A549 treated with AZD2906 at 1 μM for 4 hours (cell line): ENCODE measurements around the gene KAT5. TPM values are rescaled to one million over a fixed set of nuclear protein-coding genes. Genes with fewer than 3 reads are reported as not detected.

ENCODE experiments used
- total RNA-seq: library from RNA; stranded (reverse); fragments of 200-300 nt; extraction: Qiagen RNA extraction; gene quantifications from 5 replicates; pipeline ENCODE4 v1.2.3, GENCODE V29; 2022

Gene KAT5
- 40.9 to 56.0 TPM (median 50.3 TPM) in 5 replicates for total RNA-seq

GRCh38 chr11:65711785-65712632 lies at the start of gene KAT5:
TSS of gene KAT5 (plus strand) at chr11:65712252. CDS start at chr11:65712268, 16 bp downstream.

GRCh38 chr11:65662799-65663638 lies 49.0 kb upstream of the KAT5 start, which contains the start of gene RELA:
TSS of gene RELA (minus strand) at chr11:65662916. CDS start at chr11:65662832, 84 bp downstream.

GRCh38 chr11:65720211-65720934 lies 8.3 kb downstream of the KAT5 start, which contains the start of gene RNASEH2C:
TSS of gene RNASEH2C (minus strand) at chr11:65720798. CDS start at chr11:65720758, 40 bp downstream.

Other genes with a start within 250 kb of the KAT5 start
- gene MALAT1, start 213.2 kb upstream of the KAT5 start, total RNA-seq = 42.9 to 87.3 TPM (median 59.9 TPM) in 5 replicates
- gene SCYL1, start 187.2 kb upstream of the KAT5 start, total RNA-seq = 47.8 to 62.4 TPM (median 58.2 TPM) in 5 replicates
- 89.3 to 122 TPM (median 106 TPM) in 5 replicates for gene LTBP3, start 153.9 kb upstream of the KAT5 start, total RNA-seq
- gene ZNRD2, start 141.8 kb upstream of the KAT5 start, total RNA-seq = 63.9 to 77.4 TPM (median 76.9 TPM) in 5 replicates
- gene FAM89B, start 139.7 kb upstream of the KAT5 start, total RNA-seq = 26.3 to 47.9 TPM (median 45.5 TPM) in 5 replicates
- 27.8 to 36.2 TPM (median 31.5 TPM) in 5 replicates for gene EHBP1L1, start 136.2 kb upstream of the KAT5 start, total RNA-seq
- gene KCNK7, start 116.5 kb upstream of the KAT5 start, total RNA-seq = 0.51 to 0.95 TPM (median 0.72 TPM) in 5 replicates
- gene MAP3K11, start 98.0 kb upstream of the KAT5 start, total RNA-seq = 37.7 to 49.0 TPM (median 47.6 TPM) in 5 replicates
- gene PCNX3, start 96.5 kb upstream of the KAT5 start, total RNA-seq = 26.0 to 36.3 TPM (median 34.9 TPM) in 5 replicates
- gene SIPA1, start 74.2 kb upstream of the KAT5 start, total RNA-seq = 14.3 to 21.2 TPM (median 19.7 TPM) in 5 replicates
- 63.5 to 78.0 TPM (median 73.7 TPM) in 5 replicates for gene RELA, start 49.3 kb upstream of the KAT5 start, total RNA-seq
- gene RNASEH2C, start 8.5 kb downstream of the KAT5 start, total RNA-seq = 28.0 to 49.4 TPM (median 47.9 TPM) in 5 replicates
- gene AP5B1, start 68.7 kb downstream of the KAT5 start, total RNA-seq = 9.7 to 13.2 TPM (median 12.3 TPM) in 5 replicates
- 0.04 to 0.15 TPM (median 0.10 TPM) in 5 replicates for gene OVOL1, start 74.8 kb downstream of the KAT5 start, total RNA-seq
- 0.05 to 0.08 TPM (median 0.06 TPM) in 5 replicates for gene SNX32, start 121.7 kb downstream of the KAT5 start, total RNA-seq
- gene CFL1, start 145.9 kb downstream of the KAT5 start, total RNA-seq = 1,981 to 2,375 TPM (median 2,303 TPM) in 5 replicates
- 24.7 to 35.0 TPM (median 32.8 TPM) in 5 replicates for gene MUS81, start 148.2 kb downstream of the KAT5 start, total RNA-seq
- gene EFEMP2, start 160.5 kb downstream of the KAT5 start, total RNA-seq = 0.49 to 1.1 TPM (median 0.97 TPM) in 5 replicates
- 0.07 to 0.11 TPM in 2 of 5 replicates, not detected in the others for gene CTSW, start 167.6 kb downstream of the KAT5 start, total RNA-seq
- gene FIBP, start 176.2 kb downstream of the KAT5 start, total RNA-seq = 72.3 to 88.2 TPM (median 83.5 TPM) in 5 replicates
- gene CCDC85B, start 178.4 kb downstream of the KAT5 start, total RNA-seq = 21.8 to 44.1 TPM (median 43.2 TPM) in 5 replicates
- gene FOSL1, start 188.1 kb downstream of the KAT5 start, total RNA-seq = 97.3 to 161 TPM (median 118 TPM) in 5 replicates
- 30.9 to 49.9 TPM (median 44.6 TPM) in 5 replicates for gene C11orf68, start 206.8 kb downstream of the KAT5 start, total RNA-seq
- 162 to 254 TPM (median 207 TPM) in 5 replicates for gene DRAP1, start 207.2 kb downstream of the KAT5 start, total RNA-seq
- gene TSGA10IP, start 233.2 kb downstream of the KAT5 start, total RNA-seq = not detected in 5 replicates
- 40.2 to 59.5 TPM (median 54.5 TPM) in 5 replicates for gene SART1, start 249.5 kb downstream of the KAT5 start, total RNA-seq